ENCODE data around the gene XPO6.

XPO6 gene

DNA sequence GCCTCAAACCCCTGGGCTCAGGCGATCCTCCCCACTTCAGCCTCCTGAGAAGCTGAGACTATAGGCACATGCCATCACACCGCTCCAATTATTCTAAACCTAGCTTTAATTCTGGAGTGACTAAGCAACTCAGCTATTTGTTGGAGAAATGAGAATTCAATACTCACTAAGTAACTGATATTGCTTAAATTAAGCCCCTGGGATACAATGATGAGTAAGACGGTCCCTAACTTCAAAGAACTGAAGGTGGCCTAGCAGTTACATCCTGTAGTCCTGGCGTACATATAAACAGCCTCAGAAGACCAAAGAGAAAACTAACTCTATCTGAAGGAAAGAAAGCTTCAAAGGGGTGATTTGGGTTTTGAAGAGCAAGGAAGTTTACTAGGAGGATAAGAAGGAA is 25.0 kb downstream of the XPO6 start:
- no peak for DNase-seq

DNA sequence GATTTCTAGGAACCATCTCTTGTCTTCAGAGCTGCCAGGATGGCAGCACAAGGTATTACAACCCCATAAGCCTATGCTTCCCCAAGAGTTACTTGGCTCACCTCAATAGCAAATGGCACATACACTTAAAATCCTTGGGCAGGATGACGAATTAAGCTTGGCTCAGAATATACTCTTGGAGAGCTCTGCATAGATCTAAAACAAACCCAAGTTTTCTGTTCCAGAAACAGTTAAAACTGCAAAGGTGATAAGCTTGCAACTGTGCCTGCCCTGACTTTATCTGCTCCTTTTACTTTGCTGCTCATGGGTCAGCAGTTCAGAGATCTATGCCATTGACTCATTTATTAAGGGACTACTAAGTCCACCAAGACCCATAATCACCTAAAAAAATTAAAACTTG is 26.1 kb downstream of the XPO6 start:
- DNase-seq = no peak

DNA sequence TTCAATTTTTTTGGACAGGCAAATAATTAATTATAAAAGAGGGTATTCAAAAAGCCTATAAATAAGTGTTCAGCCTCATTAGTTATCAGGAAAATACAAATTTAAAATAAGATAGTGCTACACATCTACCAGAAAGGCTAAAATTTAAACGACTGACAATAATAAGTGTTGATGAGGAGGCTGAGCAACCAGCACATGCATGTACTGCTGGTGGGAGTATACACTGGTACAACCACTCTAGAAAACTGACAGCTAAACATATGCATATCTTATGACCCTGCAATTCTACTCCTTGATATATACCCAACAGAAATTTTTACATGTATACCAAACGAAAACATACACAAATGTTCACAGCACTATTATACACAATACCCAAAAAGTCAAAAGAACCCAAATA is 27.1 kb downstream of the XPO6 start:
- no peak for DNase-seq

- DNase-seq = no peak
Measured at GRCh38 chr16:28183930-28184329, 27.8 kb downstream of the XPO6 start.

GRCh38 chr16:28183484-28183883 is 28.3 kb downstream of the XPO6 start:
- no peak for DNase-seq

DNA sequence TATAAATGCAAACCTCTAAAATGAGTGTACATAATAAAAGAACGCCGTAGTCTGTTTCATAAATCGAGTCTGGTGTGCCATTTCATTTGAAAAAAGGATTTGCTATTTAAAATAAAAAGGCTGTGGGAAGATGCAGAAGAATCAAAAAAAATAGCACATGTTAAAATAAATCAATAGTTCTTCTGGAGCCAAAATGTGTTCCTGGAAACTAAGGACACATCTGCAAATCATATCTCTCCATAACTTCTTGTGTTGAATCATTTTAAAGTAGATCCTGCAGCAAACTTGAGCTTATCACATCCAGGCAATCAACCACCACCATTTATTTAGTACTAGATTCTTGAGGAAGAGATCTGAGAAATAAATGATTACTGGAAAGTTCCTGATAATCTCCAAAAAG is 29.0 kb downstream of the XPO6 start:
- DNase-seq = no peak

DNA sequence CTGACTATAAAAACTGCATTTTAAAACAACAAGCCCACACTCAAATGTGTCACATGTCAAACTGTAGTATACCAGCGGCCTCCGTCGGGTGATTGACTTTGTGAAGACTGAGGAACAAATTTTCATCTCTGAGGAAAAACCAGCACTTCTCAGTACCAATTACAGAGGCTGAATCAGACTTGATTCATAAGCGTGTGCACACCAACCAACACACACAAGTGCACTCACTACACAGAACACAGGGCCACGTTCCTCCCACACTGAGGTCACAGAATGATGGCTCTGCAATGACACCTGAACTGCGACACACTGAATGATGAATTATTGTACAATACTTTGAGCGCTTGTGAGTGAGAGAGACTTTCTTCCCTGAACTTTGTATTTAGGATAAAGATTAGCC is 29.6 kb downstream of the XPO6 start:
- peak in 1 of 56 donors; percentile 2 for DNase-seq

GRCh38 chr16:28181515-28181914 is 30.2 kb downstream of the XPO6 start:
- DNase-seq = no peak

- peak in 1 of 56 donors; percentile 2 for DNase-seq
Measured at GRCh38 chr16:28180655-28181460, 30.9 kb downstream of the XPO6 start.

DNA sequence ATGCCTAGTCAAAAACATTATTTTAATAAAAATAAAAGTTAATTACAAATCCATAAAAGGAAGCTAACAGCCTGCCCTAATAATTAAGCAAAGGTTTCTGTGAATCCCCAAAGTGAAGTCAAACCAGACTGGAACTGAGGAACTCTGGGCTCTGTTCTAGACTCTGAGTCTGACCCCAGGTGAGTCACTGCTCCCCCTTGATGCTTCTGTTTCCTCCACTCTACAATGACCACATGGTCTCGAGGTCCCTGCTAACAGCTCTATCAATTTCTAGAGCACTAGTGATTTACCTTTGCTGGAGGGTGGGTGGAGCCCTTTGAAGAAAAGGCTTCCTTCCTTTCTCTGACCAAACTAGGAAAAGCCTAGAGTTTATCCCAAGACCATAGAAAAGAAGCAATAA is 32.4 kb downstream of the XPO6 start:
- no peak for DNase-seq

- no peak for DNase-seq
Measured at GRCh38 chr16:28175715-28176114, 36.0 kb downstream of the XPO6 start.

- DNase-seq = no peak
Measured at GRCh38 chr16:28172336-28172735, 39.4 kb downstream of the XPO6 start.

- DNase-seq = no peak
Measured at GRCh38 chr16:28171816-28172215, 39.9 kb downstream of the XPO6 start.

- no peak for DNase-seq
Measured at GRCh38 chr16:28168991-28169554, 42.7 kb downstream of the XPO6 start.

DNA sequence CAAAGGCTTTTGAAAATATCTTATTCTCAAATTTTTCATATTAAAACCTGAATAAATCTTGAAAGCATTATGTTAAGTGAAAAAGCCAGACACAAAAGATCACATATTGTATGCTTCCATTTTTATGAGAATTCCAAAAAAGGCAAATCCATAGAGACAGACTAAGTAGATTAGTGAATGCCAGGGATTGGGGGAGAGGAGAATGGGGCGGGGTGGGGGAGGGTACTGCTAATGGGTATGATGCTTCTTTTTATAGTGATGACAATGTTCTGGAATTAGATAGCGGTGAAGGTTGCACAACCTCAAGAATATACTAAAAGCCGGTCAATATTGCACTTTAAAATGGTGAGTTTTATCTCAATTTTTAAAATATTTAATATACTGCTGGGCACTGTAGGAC is 44.0 kb downstream of the XPO6 start:
- DNase-seq = no peak

GRCh38 chr16:28167221-28167620 is 44.5 kb downstream of the XPO6 start:
- no peak for DNase-seq

GRCh38 chr16:28166394-28167208 is 45.2 kb downstream of the XPO6 start:
- no peak for DNase-seq

- no peak for DNase-seq
Measured at GRCh38 chr16:28165598-28165997, 46.2 kb downstream of the XPO6 start.

DNA sequence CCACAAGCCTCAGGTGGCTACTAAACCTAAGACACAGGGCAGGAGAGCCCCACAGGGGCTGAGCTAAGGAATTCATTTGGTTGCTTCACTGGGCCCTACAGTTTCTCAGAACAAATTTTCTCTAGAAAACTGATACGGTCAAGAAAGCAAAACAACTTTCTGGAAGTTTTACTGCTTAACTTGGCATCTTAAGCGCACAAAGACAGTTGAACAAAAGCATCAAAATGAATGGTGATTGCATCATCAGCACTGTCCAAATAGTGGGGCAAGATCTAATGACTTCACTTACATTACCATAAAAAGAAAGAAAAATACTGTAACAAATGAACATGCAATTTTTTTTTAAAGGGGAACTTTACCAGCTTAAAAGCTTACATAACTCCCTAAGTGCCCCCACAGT is 47.6 kb downstream of the XPO6 start:
- no peak for DNase-seq

DNA sequence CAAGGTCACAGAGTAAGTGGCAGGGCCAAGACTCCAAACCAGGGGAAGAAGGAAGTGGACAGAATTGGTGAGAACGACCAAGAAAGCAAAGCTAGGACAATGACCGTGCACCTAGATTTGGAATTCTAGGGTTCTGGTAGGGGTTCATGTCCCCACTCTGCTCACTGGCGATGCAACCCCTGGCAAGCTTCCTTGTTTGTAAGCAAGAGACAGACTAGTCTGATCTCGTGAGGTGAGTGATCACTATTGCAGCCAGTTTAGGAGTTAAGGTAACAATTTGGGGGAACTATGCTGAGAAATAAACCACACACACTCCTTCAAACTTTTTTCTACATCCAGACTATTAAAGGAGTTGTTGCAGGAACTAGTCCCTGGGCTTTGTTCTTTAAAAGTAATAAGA is 48.1 kb downstream of the XPO6 start:
- DNase-seq = no peak

- DNase-seq = no peak
Measured at GRCh38 chr16:28162326-28162877, 49.4 kb downstream of the XPO6 start.

DNA sequence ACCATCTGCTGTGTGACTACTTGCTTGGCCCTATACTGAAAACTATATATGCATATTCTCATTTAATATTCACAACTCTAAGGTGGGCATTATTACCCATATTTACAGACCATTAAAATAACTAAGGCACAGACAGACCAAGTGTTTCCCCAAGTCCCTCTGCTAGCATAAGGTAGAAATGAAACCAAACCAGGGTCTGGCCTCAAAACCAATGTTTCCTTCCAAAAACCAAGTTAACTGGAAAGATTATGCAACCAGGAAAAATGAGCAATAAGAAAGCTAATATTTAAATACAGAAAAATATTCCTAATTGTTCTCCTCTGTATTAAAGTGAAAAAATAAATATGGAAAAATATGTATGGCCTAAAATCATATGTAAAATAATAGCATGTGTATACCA is 50.1 kb downstream of the XPO6 start:
- no peak for DNase-seq

Measured in amygdala (tissue), 56 donors.